Fibroblast of pulmonary artery (primary cell): Measurements from ENCODE around the gene ACTN2.

Experiments used
- DNase-seq: peaks from one replicate; pipeline ENCODE4 v3.0.0-alpha.2; 2010; ENCODE audit warnings: low read depth
- H3K4me3 ChIP-seq: replicated peaks from 2 replicates; pipeline ENCODE4 v1.5.1; 2011; ENCODE audit warnings: low read depth, mild to moderate bottlenecking, control low read depth, low read length, moderate library complexity
- CTCF ChIP-seq: IDR thresholded peaks from 2 replicates; pipeline ENCODE4 v1.5.1; 2011; ENCODE audit warnings: mild to moderate bottlenecking, control low read depth, low read length, inconsistent platforms; ENCODE audit errors: missing control alignments

Gene ACTN2

GRCh38 chr1:236809148-236809547 is 122.8 kb downstream of the ACTN2 start:
- DNase-seq, result no peak
- no peak for TF ChIP-seq CTCF

GRCh38 chr1:236810018-236810417 is 123.7 kb downstream of the ACTN2 start:
- no peak for TF ChIP-seq CTCF

More at GRCh38 chr1:236809148-236809547, 122.8 kb downstream of the ACTN2 start:
- no peak overlapping the region for H3K4me3 ChIP-seq

GRCh38 chr1:236812334-236813030 is 126.2 kb downstream of the ACTN2 start:
- no peak overlapping the region for H3K4me3 ChIP-seq
- no peak for TF ChIP-seq CTCF
- no peak for DNase-seq

More at GRCh38 chr1:236810018-236810417, 123.7 kb downstream of the ACTN2 start:
- no peak overlapping the region for H3K4me3 ChIP-seq
- no peak for DNase-seq
